NCI-H460 (cell line): ENCODE results near the gene RYR3. TPM values are rescaled to one million over a fixed set of nuclear protein-coding genes. Genes with fewer than 3 reads are reported as not detected.

ENCODE experiments used
- DNase-seq: peaks from one replicate; pipeline ENCODE4 v3.0.0-alpha.2; 2016; ENCODE audit warnings: low read depth; ENCODE audit errors: extremely low read depth
- polyA plus RNA-seq: library from polyadenylated mRNA; depleted of rRNA; stranded (reverse); fragments of >200 nt; gene quantifications from 2 replicates; pipeline ENCODE4 v1.2.3, GENCODE V29; 2014; cell fraction: nucleus; rRNA removed
- total RNA-seq: library from RNA; depleted of rRNA; stranded (reverse); fragments of >200 nt; shearing (Covaris generic); gene quantifications from 2 replicates; pipeline ENCODE4 v1.2.3, GENCODE V29; 2014; rRNA removed

RYR3 gene
- total RNA-seq: not detected in 2 replicates
- not detected in 2 replicates for polyA plus RNA-seq

- DNase-seq: no peak
These were observed at the start of gene RYR3 for GRCh38 chr15:33310481-33311311. TSS of gene RYR3 (plus strand) at chr15:33310967. CDS start at chr15:33311046, 79 bp downstream.

GRCh38 chr15:33262306-33262705 lies 48.5 kb upstream of the RYR3 start:
- DNase-seq: no peak

GRCh38 chr15:33277689-33278088 lies 33.1 kb upstream of the RYR3 start:
- DNase-seq: no peak

- DNase-seq: peak; percentile 56
These were observed 31.8 kb upstream of the RYR3 start for GRCh38 chr15:33278816-33279612.

GRCh38 chr15:33279613-33280205 lies 31.1 kb upstream of the RYR3 start:
- no peak for DNase-seq

- no peak for DNase-seq
These were observed 28.3 kb upstream of the RYR3 start for GRCh38 chr15:33282226-33283020.

GRCh38 chr15:33283576-33283975 lies 27.2 kb upstream of the RYR3 start:
- DNase-seq: no peak

GRCh38 chr15:33284336-33284735 lies 26.4 kb upstream of the RYR3 start:
- no peak for DNase-seq

- peak; percentile 63 for DNase-seq
These were observed 18.0 kb upstream of the RYR3 start for GRCh38 chr15:33292717-33293307.

- no peak for DNase-seq
These were observed 16.9 kb upstream of the RYR3 start for GRCh38 chr15:33293713-33294334.

- DNase-seq: no peak
These were observed 14.7 kb upstream of the RYR3 start for GRCh38 chr15:33296050-33296449.

GRCh38 chr15:33296856-33297255 lies 13.9 kb upstream of the RYR3 start:
- no peak for DNase-seq

- DNase-seq: no peak
These were observed 12.1 kb upstream of the RYR3 start for GRCh38 chr15:33298631-33299030.

GRCh38 chr15:33304924-33305323 lies 5.8 kb upstream of the RYR3 start:
- DNase-seq: no peak

GRCh38 chr15:33309602-33310276 lies 1.0 kb upstream of the RYR3 start:
- no peak for DNase-seq

- no peak for DNase-seq
These were observed 675 bp downstream of the RYR3 start for GRCh38 chr15:33311312-33311971.

- DNase-seq: no peak
These were observed 2.7 kb downstream of the RYR3 start for GRCh38 chr15:33313491-33313890.

GRCh38 chr15:33314069-33314468 lies 3.3 kb downstream of the RYR3 start:
- DNase-seq: no peak

GRCh38 chr15:33315044-33315443 lies 4.3 kb downstream of the RYR3 start:
- no peak for DNase-seq
